SK-N-SH (cell line): Measurements from ENCODE around the gene KSR2. TPM values are rescaled to one million over a fixed set of nuclear protein-coding genes. Genes with fewer than 3 reads are reported as not detected.

Source experiments
- CTCF ChIA-PET: fragments of 300-600, 350-600 bp; formaldehyde crosslinking; extraction: SDS; loops from one replicate; lab custom pipeline; 2021; lab: Yijun Ruan, JAX
- POLR2A ChIA-PET: fragments of 350-600 bp; sonication (Branson Sonifier 250); formaldehyde crosslinking; extraction: SDS; loops from one replicate; lab custom pipeline; 2020; ENCODE audit warnings: antibody characterized with exemption, inconsistent platforms; lab: Yijun Ruan, JAX
- DNase-seq: peaks from one replicate; pipeline ENCODE4 v3.0.0; 2012
- H2AFZ ChIP-seq: fragments of 200-600 bp; sonication (generic); 2 replicates; pipeline ENCODE4 v1.8.1; 2016; ENCODE audit warnings: antibody characterized with exemption, mild to moderate bottlenecking, low read depth
- H3F3A ChIP-seq: fragments of 200-600 bp; sonication (generic); replicated peaks from 2 replicates; pipeline ENCODE3; 2016; ENCODE audit warnings: antibody characterized with exemption, mild to moderate bottlenecking; ENCODE audit not compliant: insufficient read depth
- H3K27ac ChIP-seq, 2 experiments: fragments of 200-500 bp in 1 of 2; fragments of 200-600 bp in 1 of 2; sonication (Bioruptor generic) in 1 of 2; sonication (generic), shearing (Covaris generic) in 1 of 2; 2 replicates each; pipeline versions ENCODE4 v1.5.1 to v1.6.1; 2014 to 2016; ENCODE audit warnings: low read depth in 2 of 2, inconsistent platforms in 1 of 2, low read length in 1 of 2, mild to moderate bottlenecking in 1 of 2, mixed read lengths in 1 of 2
- H3K27me3 ChIP-seq: fragments of 200-600 bp; sonication (generic), shearing (Covaris generic); 2 replicates; pipeline ENCODE4 v1.6.1; 2016; ENCODE audit warnings: mixed run types; ENCODE audit not compliant: insufficient read depth
- H3K36me3 ChIP-seq, 2 experiments: fragments of 200-500 bp in 1 of 2; fragments of 200-600 bp in 1 of 2; sonication (Bioruptor generic) in 1 of 2; sonication (generic) in 1 of 2; replicated peaks in 1 of 2; 2 replicates each; pipeline versions ENCODE3 to v1.5.1; 2014 to 2016; ENCODE audit warnings: low read length in 1 of 2, mild to moderate bottlenecking in 1 of 2; ENCODE audit not compliant: insufficient read depth in 2 of 2, control insufficient read depth in 1 of 2
- H3K4me1 ChIP-seq, 2 experiments: fragments of 200-500 bp in 1 of 2; fragments of 200-600 bp in 1 of 2; sonication (Bioruptor generic) in 1 of 2; sonication (generic), shearing (Covaris generic) in 1 of 2; 2 replicates each; pipeline versions ENCODE4 v1.5.1 to v1.6.1; 2014 to 2016; ENCODE audit warnings: low read depth in 1 of 2, low read length in 1 of 2, mixed run types in 1 of 2; ENCODE audit not compliant: insufficient read depth in 2 of 2, control insufficient read depth in 1 of 2
- H3K4me2 ChIP-seq: fragments of 200-600 bp; sonication (generic), shearing (Covaris generic); 2 replicates; pipeline ENCODE4 v1.6.1; 2017; ENCODE audit warnings: mixed run types
- H3K4me3 ChIP-seq, 2 experiments: fragments of 200-500 bp in 1 of 2; fragments of 200-600 bp in 1 of 2; sonication (Bioruptor generic) in 1 of 2; sonication (generic), shearing (Covaris generic) in 1 of 2; 2 replicates each; pipeline versions ENCODE4 v1.5.1 to v1.8.1; 2014 to 2016; ENCODE audit warnings: low read depth in 2 of 2, inconsistent platforms in 1 of 2, low read length in 1 of 2, mild to moderate bottlenecking in 1 of 2, mixed read lengths in 1 of 2, moderate library complexity in 1 of 2
- H3K79me2 ChIP-seq: fragments of 200-600 bp; sonication (generic); 2 replicates; pipeline ENCODE4 v1.8.1; 2017; ENCODE audit warnings: mild to moderate bottlenecking; ENCODE audit not compliant: insufficient read depth
- H3K9ac ChIP-seq: fragments of 200-600 bp; sonication (generic); 2 replicates; pipeline ENCODE4 v1.6.1; 2017; ENCODE audit warnings: mixed run types
- H3K9me2 ChIP-seq: fragments of 200-600 bp; sonication (generic); 2 replicates; pipeline ENCODE4 v1.6.1; 2017; ENCODE audit warnings: mixed run types
- H3K9me3 ChIP-seq: fragments of 200-600 bp; sonication (generic); 2 replicates; pipeline ENCODE4 v1.6.1; 2017; ENCODE audit warnings: mixed run types, mild to moderate bottlenecking, moderate library complexity
- H4K20me1 ChIP-seq: fragments of 200-600 bp; sonication (generic); 2 replicates; pipeline ENCODE4 v1.6.1; 2017; ENCODE audit warnings: mild to moderate bottlenecking, mixed run types; ENCODE audit not compliant: insufficient read depth
- CHD2 ChIP-seq: fragments of 150-350 bp; IDR thresholded peaks from 2 replicates; pipeline ENCODE4 v1.6.1; 2018; ENCODE audit warnings: low read length; ENCODE audit not compliant: partially characterized antibody
- ELF1 ChIP-seq: IDR thresholded peaks from 2 replicates; pipeline ENCODE4 v1.4.0; 2012
- EP300 ChIP-seq, 2 experiments: IDR thresholded peaks; 2 replicates each; pipeline versions ENCODE4 v1.4.0 to v1.6.1; 2012; ENCODE audit warnings: borderline replicate concordance in 1 of 2, low read depth in 1 of 2, low read length in 1 of 2
- FOXJ3 ChIP-seq: sonication (generic); formaldehyde crosslinking; IDR thresholded peaks from 2 replicates; pipeline ENCODE4 v1.5.1; 2020; ENCODE audit warnings: mild to moderate bottlenecking, missing genetic modification reagents
- JUND ChIP-seq: IDR thresholded peaks from 2 replicates; pipeline ENCODE4 v1.4.0; 2012
- MXI1 ChIP-seq: IDR thresholded peaks from 2 replicates; pipeline ENCODE4 v1.6.1; 2012; ENCODE audit warnings: mild to moderate bottlenecking, low read depth, low read length, improper control_type of control experiment
- NFIC ChIP-seq: IDR thresholded peaks from 2 replicates; pipeline ENCODE4 v1.4.0; 2012; ENCODE audit warnings: borderline replicate concordance
- NRF1 ChIP-seq: IDR thresholded peaks from 2 replicates; pipeline ENCODE4 v1.6.1; 2012; ENCODE audit warnings: low read depth, mild to moderate bottlenecking, low read length
- SIN3A ChIP-seq: IDR thresholded peaks from 2 replicates; pipeline ENCODE4 v1.6.1; 2012; ENCODE audit warnings: low read depth, mild to moderate bottlenecking, low read length, moderate library complexity, borderline replicate concordance
- SMC3 ChIP-seq: IDR thresholded peaks from 2 replicates; pipeline ENCODE4 v1.6.1; 2012; ENCODE audit warnings: low read depth, low read length, improper control_type of control experiment
- USF1 ChIP-seq: IDR thresholded peaks from 2 replicates; pipeline ENCODE4 v1.4.0; 2012; ENCODE audit warnings: low read depth, borderline replicate concordance
- YY1 ChIP-seq: IDR thresholded peaks from 2 replicates; pipeline ENCODE4 v1.4.0; 2012; ENCODE audit warnings: low read depth, mild to moderate bottlenecking
- WGBS: methylation state at CpG from one replicate; pipeline ENCODE4 v1.1.6; 2017; ENCODE audit warnings: low lambda C conversion rate; 5-methylcytosine and 5-hydroxymethylcytosine counted together
- polyA plus RNA-seq, 3 experiments: library from polyadenylated mRNA; depleted of rRNA; stranded (reverse); fragments of >200 nt; gene quantifications; 2 replicates each; pipeline ENCODE4 v1.2.3, GENCODE V29; 2012
- TF ChIP-seq, protein P1 (sequence below): IDR thresholded peaks from 2 replicates; pipeline ENCODE4 v1.4.0; 2012; ENCODE audit warnings: low read depth, borderline replicate concordance

KSR2 gene
- polyA plus RNA-seq, 1 of the 3 experiments (the other 2 are of a cell fraction), result 0.12 TPM

GRCh38 chr12:117526757-117527478 lies 441.9 kb downstream of the KSR2 start:
- no peaks in the 10 kb centered on the region for H3K9me3 ChIP-seq
- POLR2A ChIA-PET, result no interaction called here
- H3K79me2 ChIP-seq, result no peaks in the 10 kb centered on the region
- H3K27me3 ChIP-seq, result no peaks in the 10 kb centered on the region
- H3K4me3 ChIP-seq, result no peak overlapping the region
- peaks cover 0 to 5% of the 10 kb centered on the region in 2 experiments; a peak in 1 of 4 replicates for H3K4me1 ChIP-seq
- no peak overlapping the region for H2AFZ ChIP-seq
- CTCF ChIA-PET, result interaction anchor here (1.2 kb wide), 1 partner anchor 159 kb away, joined by 3 read pairs; no protein-coding TSS in a partner anchor
- no peaks in the 10 kb centered on the region for H4K20me1 ChIP-seq
- DNase-seq, result no peak
- H3F3A ChIP-seq, result no peaks in the 10 kb centered on the region
- 69% methylated on average over 14 of the region's 14 CpGs for WGBS
- no peaks in the 10 kb centered on the region for H3K9me2 ChIP-seq
- no peak overlapping the region for H3K27ac ChIP-seq
- no peak overlapping the region for H3K9ac ChIP-seq
- H3K36me3 ChIP-seq, result no peaks in the 10 kb centered on the region
- H3K4me2 ChIP-seq, result no peak overlapping the region
- no peak for TF ChIP-seq NFIC

DNA sequence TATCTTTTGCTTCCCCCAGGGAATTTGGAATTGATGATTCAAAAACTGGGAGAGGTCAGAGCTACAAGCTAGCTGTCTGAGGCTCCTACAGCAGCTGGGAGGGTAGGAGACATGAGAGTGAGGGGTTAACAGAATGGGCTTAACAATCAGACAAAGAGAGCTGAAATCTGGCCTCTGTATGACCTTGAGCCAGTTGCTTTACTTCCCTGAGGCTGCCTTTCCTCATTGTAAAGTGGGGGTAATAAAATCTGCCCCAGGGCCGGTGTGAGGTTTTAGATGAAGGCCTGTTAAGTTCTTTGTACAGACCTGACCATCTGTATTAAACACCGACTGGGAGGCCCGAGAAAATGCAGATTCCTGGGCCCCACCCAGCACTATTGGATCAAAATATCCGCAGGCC lies 443.0 kb downstream of the KSR2 start:
- H3K9me2 ChIP-seq, result no peaks in the 10 kb centered on the region
- no peak overlapping the region for H3K9ac ChIP-seq
- H3K4me2 ChIP-seq, result no peak overlapping the region
- CTCF ChIA-PET, result no interaction called here
- 72% methylated on average over 2 of the region's 4 CpGs for WGBS
- POLR2A ChIA-PET, result no interaction called here
- H3K4me3 ChIP-seq, result no peak overlapping the region
- H3K4me1 ChIP-seq, result peaks cover 0 to 5% of the 10 kb centered on the region in 2 experiments; a peak in 1 of 4 replicates
- no peaks in the 10 kb centered on the region for H3F3A ChIP-seq
- no peaks in the 10 kb centered on the region for H4K20me1 ChIP-seq
- no peak overlapping the region for H2AFZ ChIP-seq
- no peaks in the 10 kb centered on the region for H3K27me3 ChIP-seq
- H3K9me3 ChIP-seq, result no peaks in the 10 kb centered on the region
- DNase-seq, result no peak
- no peak for TF ChIP-seq JUND
- H3K79me2 ChIP-seq, result no peaks in the 10 kb centered on the region
- no peak overlapping the region for H3K27ac ChIP-seq
- no peaks in the 10 kb centered on the region for H3K36me3 ChIP-seq

DNA sequence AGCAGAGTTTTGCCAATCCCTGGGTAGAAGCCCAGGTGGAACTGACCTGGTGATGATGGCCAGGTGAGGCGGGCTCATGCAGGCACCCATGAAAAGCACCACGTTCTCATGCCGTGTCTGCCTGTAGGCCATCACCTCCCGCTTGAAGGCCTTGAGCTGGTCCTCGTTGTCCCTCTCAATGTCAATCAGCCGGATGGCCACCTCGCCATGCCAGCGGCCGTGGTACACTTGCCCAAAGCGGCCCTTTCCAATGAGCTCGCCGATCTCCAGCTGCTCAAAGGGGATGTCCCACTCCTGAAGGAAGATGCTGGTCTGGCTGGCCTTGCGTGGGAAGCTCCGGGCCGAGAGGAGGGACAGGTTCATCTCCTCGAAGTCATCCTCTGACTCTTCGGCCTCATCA lies 444.0 kb downstream of the KSR2 start:
- H3K27ac ChIP-seq, result no peak overlapping the region
- no peaks in the 10 kb centered on the region for H3K9me3 ChIP-seq
- H3K4me2 ChIP-seq, result no peak overlapping the region
- no peak for DNase-seq
- no peak overlapping the region for H3K4me3 ChIP-seq
- H3K36me3 ChIP-seq, result no peaks in the 10 kb centered on the region
- no peaks in the 10 kb centered on the region for H3K9me2 ChIP-seq
- no peak overlapping the region for H2AFZ ChIP-seq
- H3K9ac ChIP-seq, result no peak overlapping the region
- no peaks in the 10 kb centered on the region for H3K27me3 ChIP-seq
- H3F3A ChIP-seq, result no peaks in the 10 kb centered on the region
- 58% methylated on average over 7 of the region's 17 CpGs for WGBS
- no peak for TF ChIP-seq MXI1
- no peak for TF ChIP-seq SIN3A
- TF ChIP-seq YY1, result no peak
- no peak for TF ChIP-seq USF1
- no peak for TF ChIP-seq NRF1
- no peak for TF ChIP-seq EP300 (IDR thresholded peaks at IDR 0.05; ENCODE audit: borderline replicate concordance in 1 of 2, low read depth in 1 of 2, low read length in 1 of 2)
- TF ChIP-seq, protein P1, sequence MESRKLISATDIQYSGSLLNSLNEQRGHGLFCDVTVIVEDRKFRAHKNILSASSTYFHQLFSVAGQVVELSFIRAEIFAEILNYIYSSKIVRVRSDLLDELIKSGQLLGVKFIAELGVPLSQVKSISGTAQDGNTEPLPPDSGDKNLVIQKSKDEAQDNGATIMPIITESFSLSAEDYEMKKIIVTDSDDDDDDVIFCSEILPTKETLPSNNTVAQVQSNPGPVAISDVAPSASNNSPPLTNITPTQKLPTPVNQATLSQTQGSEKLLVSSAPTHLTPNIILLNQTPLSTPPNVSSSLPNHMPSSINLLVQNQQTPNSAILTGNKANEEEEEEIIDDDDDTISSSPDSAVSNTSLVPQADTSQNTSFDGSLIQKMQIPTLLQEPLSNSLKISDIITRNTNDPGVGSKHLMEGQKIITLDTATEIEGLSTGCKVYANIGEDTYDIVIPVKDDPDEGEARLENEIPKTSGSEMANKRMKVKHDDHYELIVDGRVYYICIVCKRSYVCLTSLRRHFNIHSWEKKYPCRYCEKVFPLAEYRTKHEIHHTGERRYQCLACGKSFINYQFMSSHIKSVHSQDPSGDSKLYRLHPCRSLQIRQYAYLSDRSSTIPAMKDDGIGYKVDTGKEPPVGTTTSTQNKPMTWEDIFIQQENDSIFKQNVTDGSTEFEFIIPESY, result no peak
- no peak for TF ChIP-seq SMC3
- TF ChIP-seq ELF1, result no peak
- TF ChIP-seq CHD2, result no peak
- no peak for TF ChIP-seq FOXJ3
- TF ChIP-seq, all 33 proteins: peak for 0
- no peaks in the 10 kb centered on the region for H4K20me1 ChIP-seq
- H3K4me1 ChIP-seq, result peaks cover 0 to 5% of the 10 kb centered on the region in 2 experiments; a peak in 1 of 4 replicates
- no peaks in the 10 kb centered on the region for H3K79me2 ChIP-seq
- ChIA-PET POLR2A (no interaction called here), CTCF (interaction anchor here (0.6 to 2.6 kb wide), 3 partner anchors 11 to 158 kb away, joined by 3 to 10 read pairs (median 3); no protein-coding TSS in a partner anchor)
